ENCODE data around the gene TANC1.

DNA sequence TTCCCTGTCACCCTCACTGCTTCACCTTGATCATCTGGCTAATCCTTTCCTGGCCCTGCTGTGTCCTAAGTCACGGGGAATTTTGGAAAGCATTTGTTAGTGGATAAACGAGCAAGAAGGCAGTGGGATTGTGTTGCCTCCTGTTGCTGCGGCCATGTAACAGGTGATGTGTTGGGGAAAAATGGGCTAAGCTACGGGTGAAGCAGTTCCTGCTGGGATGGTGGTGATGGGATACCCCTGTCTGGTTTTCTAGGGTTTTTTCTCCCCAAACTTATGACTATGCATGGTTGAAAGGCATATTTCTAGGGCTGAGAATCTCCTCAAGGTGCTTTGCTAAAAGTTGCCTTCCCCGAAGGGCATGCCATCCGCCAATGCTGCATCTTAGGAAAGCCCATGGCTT lies 249.9 kb downstream of the TANC1 start:
- no peak for TF ChIP-seq RAD21 (IDR thresholded peaks at IDR 0.05; ENCODE audit: low read length)
- TF ChIP-seq, protein P1, sequence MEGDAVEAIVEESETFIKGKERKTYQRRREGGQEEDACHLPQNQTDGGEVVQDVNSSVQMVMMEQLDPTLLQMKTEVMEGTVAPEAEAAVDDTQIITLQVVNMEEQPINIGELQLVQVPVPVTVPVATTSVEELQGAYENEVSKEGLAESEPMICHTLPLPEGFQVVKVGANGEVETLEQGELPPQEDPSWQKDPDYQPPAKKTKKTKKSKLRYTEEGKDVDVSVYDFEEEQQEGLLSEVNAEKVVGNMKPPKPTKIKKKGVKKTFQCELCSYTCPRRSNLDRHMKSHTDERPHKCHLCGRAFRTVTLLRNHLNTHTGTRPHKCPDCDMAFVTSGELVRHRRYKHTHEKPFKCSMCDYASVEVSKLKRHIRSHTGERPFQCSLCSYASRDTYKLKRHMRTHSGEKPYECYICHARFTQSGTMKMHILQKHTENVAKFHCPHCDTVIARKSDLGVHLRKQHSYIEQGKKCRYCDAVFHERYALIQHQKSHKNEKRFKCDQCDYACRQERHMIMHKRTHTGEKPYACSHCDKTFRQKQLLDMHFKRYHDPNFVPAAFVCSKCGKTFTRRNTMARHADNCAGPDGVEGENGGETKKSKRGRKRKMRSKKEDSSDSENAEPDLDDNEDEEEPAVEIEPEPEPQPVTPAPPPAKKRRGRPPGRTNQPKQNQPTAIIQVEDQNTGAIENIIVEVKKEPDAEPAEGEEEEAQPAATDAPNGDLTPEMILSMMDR (conservative IDR thresholded peaks at IDR 0.05; ENCODE audit: low read depth, low read length) = no peak
- TF ChIP-seq POLR2A (IDR thresholded peaks at IDR 0.05; ENCODE audit: low read depth, low read length) = no peak
- no peak for TF ChIP-seq CEBPB (IDR thresholded peaks at IDR 0.05; ENCODE audit: low read depth, low read length)
- TF ChIP-seq MXI1 (IDR thresholded peaks at IDR 0.05; ENCODE audit: borderline replicate concordance, low read depth, low read length) = no peak
- no peak for TF ChIP-seq RFX5 (IDR thresholded peaks at IDR 0.05; ENCODE audit: low read depth, low read length)
- TF ChIP-seq BHLHE40 (IDR thresholded peaks at IDR 0.05; ENCODE audit: low read depth, low read length) = no peak
- TF ChIP-seq FOS (IDR thresholded peaks at IDR 0.05; ENCODE audit: low read depth, low read length) = no peak
- TF ChIP-seq SMC3 (IDR thresholded peaks at IDR 0.05; ENCODE audit: low read depth, low read length) = no peak
- no peak for TF ChIP-seq RCOR1 (IDR thresholded peaks at IDR 0.05; ENCODE audit: insufficient replicate concordance, low read length)
- no peak for TF ChIP-seq MAFK (IDR thresholded peaks at IDR 0.05; ENCODE audit: low read depth, low read length)
- TF ChIP-seq, protein P2, sequence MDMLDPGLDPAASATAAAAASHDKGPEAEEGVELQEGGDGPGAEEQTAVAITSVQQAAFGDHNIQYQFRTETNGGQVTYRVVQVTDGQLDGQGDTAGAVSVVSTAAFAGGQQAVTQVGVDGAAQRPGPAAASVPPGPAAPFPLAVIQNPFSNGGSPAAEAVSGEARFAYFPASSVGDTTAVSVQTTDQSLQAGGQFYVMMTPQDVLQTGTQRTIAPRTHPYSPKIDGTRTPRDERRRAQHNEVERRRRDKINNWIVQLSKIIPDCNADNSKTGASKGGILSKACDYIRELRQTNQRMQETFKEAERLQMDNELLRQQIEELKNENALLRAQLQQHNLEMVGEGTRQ (IDR thresholded peaks at IDR 0.05; ENCODE audit: low read depth, low read length) = no peak

Data from IMR-90 (cell line).